HUDEP-2 (cell line): ENCODE data around the gene ARHGEF26.
A peak's percentile ranks its signal among the peaks of the same experiment; 100 is the strongest.

Experiments used
- DNase-seq, 76 experiments: peaks; one replicate each; lab custom pipeline; 2025; ENCODE audit not compliant: unreplicated experiment in 76 of 76; lab: John Stamatoyannopoulos, UW

The ARHGEF26 gene

GRCh38 chr3:154115332-154115731, 5.9 kb upstream of the ARHGEF26 start:
- DNase-seq, result no peak

- DNase-seq, result no peak
Observed at GRCh38 chr3:154119951-154120350, 1.2 kb upstream of the ARHGEF26 start.

DNA sequence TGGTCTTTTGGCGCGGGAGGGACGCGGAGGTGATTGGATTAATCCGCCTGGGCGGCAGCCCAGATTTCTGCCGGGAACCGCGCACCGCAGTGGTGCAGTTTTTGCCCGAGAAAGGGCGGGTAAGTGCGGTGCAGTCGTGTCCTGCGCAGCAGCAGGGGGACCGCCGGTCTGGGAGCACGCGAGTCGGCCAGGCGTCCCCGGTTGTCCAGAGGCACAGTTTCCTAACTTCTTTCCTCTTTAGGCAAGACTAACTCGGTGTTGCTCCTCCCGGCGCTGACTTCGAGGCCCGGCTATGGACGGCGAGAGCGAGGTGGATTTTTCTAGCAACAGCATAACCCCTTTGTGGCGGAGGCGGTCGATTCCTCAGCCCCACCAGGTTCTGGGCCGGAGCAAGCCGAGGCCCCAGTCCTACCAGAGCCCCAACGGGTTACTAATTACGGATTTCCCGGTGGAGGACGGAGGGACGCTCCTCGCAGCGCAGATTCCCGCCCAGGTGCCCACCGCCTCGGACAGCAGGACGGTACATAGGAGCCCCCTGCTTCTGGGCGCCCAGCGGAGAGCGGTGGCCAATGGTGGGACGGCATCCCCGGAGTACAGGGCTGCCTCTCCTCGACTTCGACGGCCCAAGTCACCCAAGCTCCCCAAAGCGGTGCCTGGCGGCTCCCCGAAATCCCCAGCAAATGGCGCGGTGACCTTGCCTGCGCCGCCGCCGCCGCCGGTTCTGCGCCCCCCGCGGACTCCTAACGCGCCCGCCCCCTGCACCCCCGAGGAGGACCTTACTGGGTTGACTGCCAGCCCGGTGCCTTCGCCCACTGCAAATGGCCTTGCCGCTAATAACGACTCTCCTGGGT, 736 bp downstream of the ARHGEF26 start:
- DNase-seq, result peak in 2 of 76 experiments; percentile 8 to 27

DNA sequence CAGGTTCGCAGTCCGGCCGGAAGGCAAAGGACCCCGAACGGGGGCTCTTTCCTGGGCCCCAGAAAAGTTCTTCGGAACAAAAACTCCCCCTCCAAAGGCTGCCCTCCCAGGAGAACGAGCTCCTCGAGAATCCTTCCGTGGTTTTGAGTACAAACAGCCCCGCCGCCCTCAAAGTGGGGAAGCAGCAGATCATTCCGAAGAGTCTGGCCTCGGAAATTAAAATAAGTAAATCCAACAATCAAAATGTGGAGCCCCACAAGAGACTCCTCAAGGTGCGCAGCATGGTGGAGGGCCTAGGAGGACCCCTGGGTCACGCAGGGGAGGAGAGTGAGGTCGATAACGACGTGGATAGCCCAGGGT, 1.3 kb downstream of the ARHGEF26 start:
- no peak for DNase-seq

- no peak for DNase-seq
Observed at GRCh38 chr3:154122912-154123559, 1.8 kb downstream of the ARHGEF26 start.

DNA sequence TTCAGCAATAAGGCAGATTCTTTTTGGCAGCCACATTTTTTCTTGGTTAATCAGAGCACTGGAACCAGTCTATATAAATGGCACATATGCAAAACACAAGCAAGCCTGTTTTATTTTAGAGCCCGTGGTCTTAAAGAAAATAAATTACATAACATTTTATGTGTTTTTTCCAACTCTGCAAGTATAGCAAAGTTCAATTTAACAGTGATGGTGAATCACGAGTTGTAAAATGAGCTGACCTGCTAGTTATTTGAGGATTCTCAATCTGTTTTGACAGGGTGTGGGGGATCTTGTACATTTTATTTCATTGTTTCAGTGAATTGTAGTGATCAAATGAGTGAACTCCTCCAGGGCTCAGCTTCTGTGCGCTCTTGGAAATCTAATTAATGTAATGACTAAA, 2.7 kb downstream of the ARHGEF26 start:
- DNase-seq, result no peak

- DNase-seq, result no peak
Observed at GRCh38 chr3:154125378-154126030, 4.3 kb downstream of the ARHGEF26 start.

DNA sequence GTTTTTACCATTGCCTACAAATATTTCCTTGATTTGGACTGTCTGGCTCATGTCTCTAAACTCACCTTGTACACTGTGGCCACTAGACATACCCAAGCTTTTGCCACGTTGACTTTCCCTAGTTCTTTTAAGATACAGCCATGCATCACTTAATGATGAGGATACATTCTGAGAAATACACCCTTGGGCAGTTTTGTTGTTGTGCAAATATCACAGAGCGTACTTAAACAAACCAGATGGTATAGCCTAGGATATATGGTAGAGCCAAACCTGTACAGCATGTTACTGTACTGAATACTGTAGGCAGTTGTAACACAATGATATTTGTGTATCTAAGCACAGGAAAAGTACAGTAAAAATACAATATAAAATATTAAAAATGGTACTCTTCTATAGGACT, 5.5 kb downstream of the ARHGEF26 start:
- DNase-seq, result no peak

DNA sequence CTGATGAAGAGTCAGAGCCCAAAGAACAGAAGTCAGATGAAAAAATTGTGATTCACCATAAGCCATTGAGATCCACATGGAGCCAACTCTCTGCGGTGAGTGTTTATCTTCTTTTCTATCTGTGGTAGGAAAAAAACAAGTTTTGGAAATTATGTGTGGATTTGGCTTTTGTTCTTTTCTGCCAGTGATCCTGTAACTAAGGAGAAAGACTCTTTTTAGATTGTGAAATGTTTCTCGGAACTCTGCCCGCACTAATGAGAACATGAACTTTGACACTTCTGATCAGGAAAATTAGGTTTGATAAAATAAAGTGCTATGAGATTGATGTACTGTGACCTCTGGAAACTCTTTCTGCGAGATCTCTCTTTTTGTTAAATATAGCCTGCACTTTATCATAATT, 8.4 kb downstream of the ARHGEF26 start:
- no peak for DNase-seq

- DNase-seq, result no peak
Observed at GRCh38 chr3:154130540-154130939, 9.3 kb downstream of the ARHGEF26 start.

DNA sequence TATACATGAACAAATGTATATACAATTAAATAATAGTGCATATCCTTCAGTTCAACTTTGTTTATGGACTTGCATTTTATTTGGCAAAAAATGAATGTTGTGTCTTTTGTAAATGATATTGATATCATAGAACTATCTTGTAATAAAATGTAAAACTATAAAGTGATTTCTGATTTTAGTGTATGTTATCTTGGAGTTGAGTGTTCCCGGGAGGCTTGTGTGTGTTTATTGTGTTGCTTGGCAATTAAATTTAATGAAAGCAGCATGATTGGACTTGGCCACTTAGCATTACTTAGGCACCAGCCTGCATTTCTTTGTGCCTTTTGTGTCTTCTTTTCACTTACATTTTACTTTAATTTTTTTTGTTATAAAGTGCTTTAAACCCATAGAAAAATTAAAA, 10.6 kb downstream of the ARHGEF26 start:
- no peak for DNase-seq

GRCh38 chr3:154132777-154133375, 11.7 kb downstream of the ARHGEF26 start:
- DNase-seq, result no peak

GRCh38 chr3:154135511-154136173, 14.5 kb downstream of the ARHGEF26 start:
- no peak for DNase-seq

DNA sequence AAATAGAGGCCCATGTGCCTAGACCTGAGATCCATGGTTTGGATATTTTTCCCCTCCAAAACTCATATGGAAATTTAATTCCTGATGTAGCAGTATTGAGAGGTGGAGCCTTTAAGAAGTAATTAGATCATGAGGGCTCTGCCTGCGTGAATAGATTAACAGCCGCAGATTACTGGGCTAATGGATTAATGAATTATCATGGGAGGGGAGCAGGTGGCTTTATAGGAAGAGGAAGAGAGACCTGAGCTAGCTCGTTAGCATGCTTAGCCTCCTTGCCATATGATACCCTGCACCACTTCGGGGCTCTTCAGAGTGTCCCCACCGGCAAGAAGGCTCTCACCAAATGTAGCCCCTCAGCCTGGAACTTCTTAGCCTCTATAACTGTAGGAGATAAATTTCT, 15.8 kb downstream of the ARHGEF26 start:
- no peak for DNase-seq

DNA sequence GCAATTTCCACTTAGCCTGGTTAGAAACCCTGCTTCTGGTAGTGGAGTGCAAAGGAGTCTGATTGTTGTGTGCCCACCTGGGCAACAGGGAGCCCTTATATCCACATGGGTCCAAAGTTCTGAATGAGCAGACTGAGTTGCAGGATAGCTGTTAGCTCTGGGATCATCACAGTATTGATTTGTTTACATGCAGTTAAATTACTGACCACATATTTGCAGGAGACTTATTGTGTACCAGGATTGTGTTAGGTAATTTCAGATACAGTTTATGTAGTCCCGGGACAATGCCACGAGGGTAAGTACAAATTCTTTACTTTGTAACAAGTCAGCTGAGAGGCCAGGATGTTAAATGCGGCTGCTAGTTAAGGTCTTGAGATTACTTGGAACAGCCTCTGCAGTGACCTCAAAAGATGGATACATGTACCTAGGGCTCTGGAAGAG, 18.8 kb downstream of the ARHGEF26 start:
- no peak for DNase-seq

GRCh38 chr3:154142608-154143007, 21.4 kb downstream of the ARHGEF26 start:
- no peak for DNase-seq

GRCh38 chr3:154143873-154144272, 22.7 kb downstream of the ARHGEF26 start:
- DNase-seq, result no peak

- no peak for DNase-seq
Observed at GRCh38 chr3:154144825-154145465, 23.8 kb downstream of the ARHGEF26 start.

DNA sequence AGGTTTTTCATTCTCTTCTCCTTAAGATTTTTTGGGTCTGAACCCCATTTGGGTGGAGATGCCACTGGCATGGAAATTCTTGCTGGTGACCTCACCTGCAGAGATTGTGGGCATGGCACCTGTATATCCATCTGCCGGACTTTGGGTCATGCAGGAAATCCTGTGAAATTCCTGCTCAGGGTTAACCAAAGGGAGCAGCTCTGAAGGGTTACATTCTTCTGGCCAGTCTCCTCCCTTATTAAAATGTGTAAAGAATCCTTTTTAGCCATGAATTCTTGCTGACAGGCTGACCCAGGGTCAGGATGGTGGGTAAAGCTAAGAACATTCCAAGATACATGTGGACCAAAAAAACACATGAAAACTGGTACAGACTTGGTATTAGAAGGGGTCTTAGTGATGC, 27.4 kb downstream of the ARHGEF26 start:
- no peak for DNase-seq

- no peak for DNase-seq
Observed at GRCh38 chr3:154149286-154149685, 28.1 kb downstream of the ARHGEF26 start.
